Measurements from ENCODE around the gene IFFO2. TPM values are rescaled to one million over a fixed set of nuclear protein-coding genes. Genes with fewer than 3 reads are reported as not detected.

Gene IFFO2
- total RNA-seq, 1 experiment from 2014 or later: 7.1 TPM

GRCh38 chr1:18972531-18972930, 16.1 kb upstream of the IFFO2 start:
- DNase-seq (ENCODE audit: low spot score): peak; percentile 41

GRCh38 chr1:18970762-18971161, 14.3 kb upstream of the IFFO2 start:
- DNase-seq (ENCODE audit: low spot score): no peak

- no peak for DNase-seq (ENCODE audit: low spot score)
Measured at GRCh38 chr1:18970358-18970757, 13.9 kb upstream of the IFFO2 start.

GRCh38 chr1:18967066-18967690, 10.7 kb upstream of the IFFO2 start:
- DNase-seq (ENCODE audit: low spot score): no peak

- DNase-seq (ENCODE audit: low spot score): peak; percentile 73
Measured at GRCh38 chr1:18965206-18966173, 9.0 kb upstream of the IFFO2 start.

- no peak for DNase-seq (ENCODE audit: low spot score)
Measured at GRCh38 chr1:18963968-18964367, 7.5 kb upstream of the IFFO2 start.

GRCh38 chr1:18962855-18963737, 6.6 kb upstream of the IFFO2 start:
- DNase-seq (ENCODE audit: low spot score): no peak

- no peak for DNase-seq (ENCODE audit: low spot score)
Measured at GRCh38 chr1:18962121-18962721, 5.7 kb upstream of the IFFO2 start.

GRCh38 chr1:18960821-18961220, 4.3 kb upstream of the IFFO2 start:
- no peak for DNase-seq (ENCODE audit: low spot score)

GRCh38 chr1:18960409-18960808, 3.9 kb upstream of the IFFO2 start:
- no peak for DNase-seq (ENCODE audit: low spot score)

- no peak for DNase-seq (ENCODE audit: low spot score)
Measured at GRCh38 chr1:18959591-18959990, 3.1 kb upstream of the IFFO2 start.

- no peak for DNase-seq (ENCODE audit: low spot score)
Measured at GRCh38 chr1:18957532-18958300, 1.2 kb upstream of the IFFO2 start.

GRCh38 chr1:18957136-18957521, 653 bp upstream of the IFFO2 start:
- DNase-seq (ENCODE audit: low spot score): no peak

- no peak for DNase-seq (ENCODE audit: low spot score)
Measured at GRCh38 chr1:18955441-18956192, 859 bp downstream of the IFFO2 start.

GRCh38 chr1:18955131-18955440, 1.4 kb downstream of the IFFO2 start:
- DNase-seq (ENCODE audit: low spot score): no peak

GRCh38 chr1:18954270-18955071, 2.0 kb downstream of the IFFO2 start:
- no peak for DNase-seq (ENCODE audit: low spot score)

- no peak for DNase-seq (ENCODE audit: low spot score)
Measured at GRCh38 chr1:18953731-18954231, 2.7 kb downstream of the IFFO2 start.

- no peak for DNase-seq (ENCODE audit: low spot score)
Measured at GRCh38 chr1:18951818-18952391, 4.6 kb downstream of the IFFO2 start.

- no peak for DNase-seq (ENCODE audit: low spot score)
Measured at GRCh38 chr1:18951416-18951815, 5.1 kb downstream of the IFFO2 start.

Measured in A172 (cell line).